ENCODE measurements around the gene PLA2G4F.

PLA2G4F gene

GRCh38 chr15:42163947-42164550 is 7.6 kb upstream of the PLA2G4F start:
- no peak for DNase-seq

- no peak for DNase-seq
These were observed 6.9 kb upstream of the PLA2G4F start for GRCh38 chr15:42163291-42163690.

DNA sequence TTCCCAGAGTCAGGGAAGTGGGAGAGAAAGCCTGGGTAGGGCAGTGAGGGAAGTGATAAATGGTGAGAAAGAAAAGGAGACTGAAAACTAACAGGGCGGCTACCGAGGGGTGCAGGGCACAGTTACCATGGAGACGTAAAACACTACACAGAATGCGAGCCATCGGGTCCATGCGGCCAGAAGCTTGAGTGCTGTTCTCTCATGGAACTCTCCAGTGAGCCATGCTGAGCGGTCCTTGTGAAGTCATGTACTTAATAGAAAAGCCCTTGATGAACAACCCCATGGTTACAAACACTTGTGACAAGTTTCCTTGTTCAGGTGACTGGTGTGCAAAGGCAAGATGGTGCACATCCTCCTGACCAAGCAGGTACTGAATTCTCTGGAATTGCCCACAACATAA is 3.7 kb upstream of the PLA2G4F start:
- no peak for DNase-seq

- DNase-seq = no peak
These were observed 3.1 kb upstream of the PLA2G4F start for GRCh38 chr15:42159381-42160015.

DNA sequence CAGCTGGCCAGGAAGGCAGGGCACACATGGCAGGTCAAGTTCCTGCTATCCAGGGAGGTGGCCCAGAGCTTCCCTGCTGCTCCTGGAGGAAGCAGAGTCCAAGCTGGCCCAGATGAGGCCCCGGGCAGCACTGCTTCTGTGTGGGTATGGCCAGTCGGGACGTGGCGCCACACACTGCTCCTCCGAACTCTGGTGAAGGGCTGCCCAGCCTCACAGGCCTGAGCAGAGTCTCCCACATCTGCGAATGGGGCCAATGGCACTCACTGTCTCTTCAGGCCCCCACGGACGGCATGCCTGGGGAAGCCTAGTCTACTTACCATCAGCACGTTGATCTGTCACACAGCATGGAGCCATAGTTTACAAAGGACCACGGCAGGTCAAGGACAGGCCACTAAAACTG is 2.5 kb upstream of the PLA2G4F start:
- DNase-seq = no peak

- DNase-seq = no peak
These were observed 1.7 kb upstream of the PLA2G4F start for GRCh38 chr15:42157981-42158765.

- no peak for DNase-seq
These were observed 945 bp upstream of the PLA2G4F start for GRCh38 chr15:42157381-42157780.

DNA sequence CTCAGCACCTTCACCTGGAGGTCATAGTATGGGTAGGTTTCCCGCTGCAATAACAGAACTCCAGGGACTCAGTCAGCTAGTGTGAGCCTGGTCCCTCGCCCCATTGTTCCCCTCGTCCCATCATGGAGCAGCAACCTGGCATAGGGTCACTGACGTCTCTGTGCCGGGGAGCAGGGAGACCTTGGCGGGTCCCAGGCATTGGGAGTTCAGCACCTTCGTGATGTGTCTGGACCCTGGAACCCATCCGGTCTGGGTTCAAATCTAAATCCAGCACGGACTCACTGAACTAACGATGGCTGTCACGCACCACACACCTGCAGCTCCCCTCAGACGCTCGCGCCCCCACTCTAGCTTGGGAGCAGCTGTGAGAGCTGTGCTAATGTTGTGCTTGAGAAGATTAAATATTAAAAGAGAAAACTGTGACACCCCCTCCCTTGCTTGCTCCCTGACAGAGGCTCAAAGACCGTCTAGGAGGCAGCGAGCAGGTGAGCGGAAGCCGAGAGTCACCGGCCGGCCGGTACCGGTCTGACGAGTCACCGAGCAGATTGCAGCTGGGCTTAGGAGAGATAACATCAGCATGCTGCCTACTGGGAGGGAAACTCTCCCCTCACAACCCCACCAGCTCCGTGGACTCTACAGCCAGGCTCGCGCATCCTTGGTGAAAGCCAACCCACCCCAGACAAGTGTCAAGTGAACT is 742 bp downstream of the PLA2G4F start:
- peak; percentile 49 for DNase-seq

GRCh38 chr15:42154956-42155355 is 1.5 kb downstream of the PLA2G4F start:
- DNase-seq = no peak

GRCh38 chr15:42154212-42154941 is 2.1 kb downstream of the PLA2G4F start:
- peak; percentile 41 for DNase-seq

GRCh38 chr15:42153874-42154211 is 2.6 kb downstream of the PLA2G4F start:
- no peak for DNase-seq

DNA sequence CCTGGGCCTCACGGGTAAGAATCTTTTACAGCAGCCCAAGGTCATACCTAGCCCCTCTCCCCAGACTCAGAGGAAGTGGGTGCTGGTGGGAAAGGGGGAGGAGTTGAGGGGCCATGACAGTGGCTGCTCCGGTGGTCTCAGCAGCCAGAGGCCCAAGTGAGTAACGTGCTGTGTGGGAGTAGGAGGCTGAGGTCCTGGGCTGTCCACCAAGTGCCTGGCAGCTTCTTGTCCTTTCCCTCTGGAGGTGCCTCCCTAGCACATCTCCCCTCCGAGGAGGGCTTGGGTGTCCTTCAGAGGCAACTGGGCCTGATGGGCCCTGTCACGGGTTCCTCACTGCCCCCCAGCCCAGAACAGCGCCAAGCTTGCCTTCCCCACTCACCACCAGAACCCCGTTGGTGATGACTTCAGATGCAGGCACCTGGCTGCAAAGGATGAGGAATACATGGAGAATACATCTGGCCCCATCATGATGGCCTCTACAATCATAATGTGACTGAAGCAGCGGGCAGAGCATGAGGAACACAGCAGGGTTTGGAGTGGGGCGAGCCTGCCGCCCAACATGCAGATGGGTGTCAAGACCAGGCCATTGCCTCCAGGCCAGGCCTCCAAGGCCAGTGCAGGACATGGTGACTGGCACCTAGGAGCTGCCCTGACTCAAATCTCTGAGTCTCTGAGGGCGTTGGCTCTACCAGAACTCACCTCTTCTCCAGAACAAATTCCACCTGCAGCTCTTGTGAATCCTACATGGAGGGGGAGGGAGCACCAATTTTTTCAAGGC is 3.3 kb downstream of the PLA2G4F start:
- DNase-seq = no peak

DNA sequence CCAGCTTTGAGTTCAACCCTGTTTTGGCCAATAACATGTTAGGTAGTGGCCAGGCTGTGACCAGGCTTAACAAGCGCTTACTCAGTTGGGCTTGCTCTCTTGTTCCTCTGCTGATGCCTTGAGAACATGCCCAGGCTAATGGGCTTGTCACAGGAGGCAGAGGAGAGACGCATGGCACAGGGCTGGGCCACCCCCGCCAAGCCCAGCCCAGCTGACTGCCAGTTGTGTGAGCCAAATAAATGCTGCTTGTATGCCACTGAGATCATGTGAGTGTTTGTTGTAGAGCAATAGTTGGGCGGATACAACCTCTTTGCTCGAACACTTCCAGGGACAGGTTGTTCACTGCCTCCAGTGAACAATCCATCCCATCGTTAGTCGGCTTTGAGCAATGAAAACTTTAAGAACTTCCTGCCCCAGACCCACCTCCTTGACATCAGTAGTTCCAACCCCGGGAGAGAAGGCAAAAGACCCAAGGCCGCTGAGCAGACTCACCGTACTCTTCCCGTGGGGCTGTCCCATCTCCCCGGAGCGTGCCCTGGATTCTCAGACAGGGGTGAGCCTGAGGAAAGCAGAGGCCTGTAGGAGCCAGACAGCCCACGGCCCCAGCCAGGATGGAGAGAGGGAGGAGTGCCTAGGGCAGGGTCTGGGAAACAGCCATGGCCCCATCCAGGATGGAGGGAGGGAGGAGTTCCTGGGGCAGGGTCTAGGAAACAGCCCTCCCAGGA is 4.1 kb downstream of the PLA2G4F start:
- no peak for DNase-seq

- no peak for DNase-seq
These were observed 4.7 kb downstream of the PLA2G4F start for GRCh38 chr15:42151736-42152135.

- DNase-seq = no peak
These were observed 5.3 kb downstream of the PLA2G4F start for GRCh38 chr15:42151141-42151561.

DNA sequence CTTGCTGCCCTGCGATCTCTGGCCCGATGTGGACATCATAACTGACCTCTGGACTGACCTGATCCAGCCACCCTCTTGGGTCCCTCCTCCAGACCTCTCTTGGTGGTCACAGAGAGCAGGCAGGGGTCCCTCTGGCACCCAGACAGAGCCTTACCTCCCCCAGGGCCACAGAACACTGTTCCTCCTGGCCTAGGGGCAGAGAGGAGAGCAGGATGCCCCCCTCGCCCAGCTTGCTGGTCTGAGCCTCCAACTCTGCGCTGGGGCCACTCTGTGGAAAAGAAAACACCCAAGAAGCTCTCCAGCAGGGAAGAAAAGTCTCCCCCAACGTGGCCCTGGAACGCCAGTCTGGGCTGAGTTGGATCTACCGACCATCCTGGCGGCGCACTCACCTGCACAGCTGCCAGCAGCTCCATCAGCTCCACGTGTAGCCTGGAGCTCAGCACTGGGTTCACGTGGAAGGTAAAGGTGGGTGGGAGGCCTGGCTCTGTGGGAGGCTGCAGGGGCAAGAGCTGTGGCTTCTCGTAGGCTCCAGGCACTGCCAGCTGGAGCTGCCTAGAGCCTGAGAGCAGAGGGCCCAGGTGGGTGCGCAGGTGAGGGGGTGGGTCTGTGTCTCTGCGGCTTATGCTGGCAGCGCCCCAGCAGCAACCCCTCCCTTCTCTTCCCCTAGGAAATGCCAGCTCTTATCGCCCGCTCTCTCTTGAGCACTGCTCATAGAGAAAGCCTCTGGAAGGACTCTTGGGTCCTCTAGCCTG is 6.0 kb downstream of the PLA2G4F start:
- DNase-seq = no peak

DNA sequence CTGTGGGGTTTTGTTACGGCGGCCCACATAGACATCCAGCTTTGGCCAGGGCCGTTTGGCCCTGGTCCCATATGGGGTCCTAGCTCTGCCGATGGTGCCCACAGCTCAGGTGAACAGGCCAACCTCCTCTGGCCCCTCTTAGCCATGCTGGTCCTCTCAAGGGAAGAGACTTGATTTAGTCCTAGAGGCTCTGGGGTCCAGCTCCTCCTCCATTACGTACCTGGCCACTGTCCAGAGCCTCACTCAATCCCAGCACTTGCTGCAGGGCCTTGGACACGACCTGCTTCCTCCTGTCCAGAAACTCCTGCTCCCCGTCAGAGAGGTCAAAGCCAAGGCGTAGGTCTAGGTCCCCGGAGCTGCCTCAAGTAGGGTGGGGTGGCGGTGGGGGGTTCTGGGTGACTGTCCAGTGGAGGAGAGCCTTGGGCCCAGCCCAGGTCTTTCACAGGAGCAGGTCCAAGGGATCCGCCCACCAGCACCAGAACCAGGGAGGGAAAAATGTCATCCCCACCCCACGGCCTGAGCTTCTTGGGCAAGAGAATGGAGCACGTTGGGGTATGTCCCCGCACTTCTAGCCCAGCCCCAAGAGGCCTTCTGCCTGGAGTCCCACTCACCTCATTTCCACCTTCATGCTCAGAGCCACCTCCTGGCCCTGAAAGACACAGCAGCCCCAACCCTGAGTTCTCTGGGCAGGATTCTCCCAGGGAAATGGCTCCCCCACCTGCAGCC is 6.8 kb downstream of the PLA2G4F start:
- no peak for DNase-seq

DNA sequence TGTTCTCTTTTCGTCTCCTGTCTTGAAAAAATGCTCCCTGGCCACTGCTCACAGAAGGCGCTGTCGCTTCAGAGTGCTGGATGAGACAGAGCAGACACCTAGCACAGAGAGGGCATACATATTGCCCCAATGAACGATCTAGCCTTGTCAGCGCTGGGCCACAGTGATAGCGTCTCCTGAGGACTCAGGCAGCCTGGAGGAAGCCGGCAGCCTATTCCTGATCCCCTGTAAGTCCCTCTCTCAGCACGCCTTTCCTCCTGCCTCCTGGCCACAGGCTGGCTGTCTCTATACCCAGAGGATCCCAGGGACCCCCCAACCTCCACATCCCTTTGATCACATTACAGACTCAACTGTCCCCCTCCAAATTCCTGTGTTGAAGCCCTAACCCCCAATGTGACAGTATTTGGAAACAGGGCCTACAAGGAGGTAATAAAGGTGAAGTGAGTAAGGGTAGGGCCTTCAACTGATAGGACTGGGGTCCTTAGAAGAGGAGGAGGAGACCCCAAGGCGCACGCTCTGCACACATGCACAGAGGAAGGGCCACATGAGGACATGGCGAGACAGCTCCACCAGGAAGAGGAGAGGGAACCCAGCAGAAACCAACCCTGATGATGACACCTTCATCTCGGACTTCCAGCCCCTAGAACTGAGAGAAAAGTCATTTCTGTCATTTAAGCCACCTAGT is 7.5 kb downstream of the PLA2G4F start:
- no peak for DNase-seq

DNA sequence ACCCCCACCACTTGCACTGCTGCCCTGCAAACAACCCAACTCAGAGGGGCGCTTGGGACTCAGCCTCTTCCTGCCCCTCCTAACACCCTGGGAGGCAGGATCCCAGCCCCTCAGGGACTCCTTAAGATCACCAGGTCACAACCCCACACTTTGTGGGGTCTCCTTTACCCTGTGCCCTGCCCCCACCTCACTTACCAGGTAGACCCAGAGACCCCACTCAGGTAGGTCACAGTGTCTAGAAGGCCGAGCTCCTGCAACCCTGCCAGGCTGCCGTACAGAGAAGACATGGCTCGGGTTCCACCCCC is 9.1 kb downstream of the PLA2G4F start:
- DNase-seq = no peak
